BLaER1 treated with 17β-estradiol and CSF1 and Interleukin-3, amounts not matched to agents 10 nM and 100 nM (cell line): Measurements from ENCODE around the gene MARVELD2.
"Not testable (repeated sequence)": the region's sequence is repeated elsewhere in the genome, so short reads cannot be mapped to it uniquely, and the experiment has no call there.

ENCODE experiments used
- H3K27ac ChIP-seq, 11 experiments: shearing (Covaris generic); formaldehyde crosslinking; 2 replicates each; pipeline ENCODE4 v1.8.1; 2022
- H3K27me3 ChIP-seq, 11 experiments: shearing (Covaris generic); formaldehyde crosslinking; 2 replicates each; pipeline ENCODE4 v1.8.1; 2022
- H3K36me3 ChIP-seq, 11 experiments: shearing (Covaris generic); formaldehyde crosslinking; 2 replicates each; pipeline ENCODE4 v1.8.1; 2022
- H3K4me1 ChIP-seq, 10 experiments: shearing (Covaris generic); formaldehyde crosslinking; 2 replicates each; pipeline ENCODE4 v1.8.1; 2022
- H3K4me2 ChIP-seq, 11 experiments: shearing (Covaris generic); formaldehyde crosslinking; 2 replicates each; pipeline ENCODE4 v1.8.1; 2022
- H3K4me3 ChIP-seq, 10 experiments: shearing (Covaris generic); formaldehyde crosslinking; 2 replicates each; pipeline ENCODE4 v1.8.1; 2022
- H3K9ac ChIP-seq, 11 experiments: shearing (Covaris generic); formaldehyde crosslinking; 2 replicates each; pipeline ENCODE4 v1.8.1; 2022
- H3K9me3 ChIP-seq, 11 experiments: shearing (Covaris generic); formaldehyde crosslinking; replicated peaks in 1 of 11; 2 replicates each; pipeline ENCODE4 v1.8.1; 2022
- H4K20me1 ChIP-seq, 11 experiments: shearing (Covaris generic); formaldehyde crosslinking; 2 replicates each; pipeline ENCODE4 v1.8.1; 2022
- Cebpa-rat ChIP-seq, 11 experiments: shearing (Covaris generic); IDR thresholded peaks; 2 replicates each; pipeline ENCODE4 v1.8.1; 2022

MARVELD2 gene, protein sequence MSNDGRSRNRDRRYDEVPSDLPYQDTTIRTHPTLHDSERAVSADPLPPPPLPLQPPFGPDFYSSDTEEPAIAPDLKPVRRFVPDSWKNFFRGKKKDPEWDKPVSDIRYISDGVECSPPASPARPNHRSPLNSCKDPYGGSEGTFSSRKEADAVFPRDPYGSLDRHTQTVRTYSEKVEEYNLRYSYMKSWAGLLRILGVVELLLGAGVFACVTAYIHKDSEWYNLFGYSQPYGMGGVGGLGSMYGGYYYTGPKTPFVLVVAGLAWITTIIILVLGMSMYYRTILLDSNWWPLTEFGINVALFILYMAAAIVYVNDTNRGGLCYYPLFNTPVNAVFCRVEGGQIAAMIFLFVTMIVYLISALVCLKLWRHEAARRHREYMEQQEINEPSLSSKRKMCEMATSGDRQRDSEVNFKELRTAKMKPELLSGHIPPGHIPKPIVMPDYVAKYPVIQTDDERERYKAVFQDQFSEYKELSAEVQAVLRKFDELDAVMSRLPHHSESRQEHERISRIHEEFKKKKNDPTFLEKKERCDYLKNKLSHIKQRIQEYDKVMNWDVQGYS

DNA sequence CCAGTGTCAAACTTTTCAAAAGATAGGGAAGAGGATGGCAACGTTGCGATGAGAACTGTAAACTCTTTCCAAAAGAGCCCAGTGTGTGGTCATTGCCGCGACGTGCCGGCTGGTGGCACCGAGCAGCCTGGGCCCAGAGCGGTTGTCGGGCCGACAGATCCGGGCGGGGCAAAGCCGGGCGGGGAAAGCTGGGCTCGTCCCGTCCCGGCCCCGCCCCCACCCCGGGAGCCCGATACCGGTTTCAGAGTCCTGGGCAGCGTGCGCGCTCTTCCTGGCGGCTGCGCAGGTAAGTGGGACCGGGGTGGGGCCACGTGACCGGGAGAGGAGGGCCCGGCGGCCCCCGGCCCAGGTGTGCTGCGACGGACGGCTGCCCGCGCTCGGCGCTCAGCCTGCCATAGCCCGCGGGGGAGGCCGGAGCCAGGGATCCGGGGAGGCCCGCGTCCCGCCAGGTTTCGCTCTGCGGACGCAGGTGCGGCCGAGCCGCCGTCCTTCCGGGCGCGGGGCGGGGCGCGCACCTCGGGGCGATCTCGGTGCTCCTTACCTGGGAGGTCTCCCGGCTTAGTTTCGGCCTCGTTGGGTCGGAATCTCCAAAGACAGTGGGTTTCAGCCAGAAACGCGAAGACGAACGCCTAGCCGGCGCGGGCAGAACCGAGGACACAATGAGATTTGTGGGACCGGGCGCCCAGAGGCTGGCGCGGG, at the start of gene MARVELD2:
Gene MARVELD2, plus strand, starts transcription at position 232 of the 699 bp plus-strand sequence. CDS start 4,270 bp downstream, outside the sequence.
- no peaks in the 10 kb centered on the region for H3K4me1 ChIP-seq
- TF ChIP-seq Cebpa-rat (IDR thresholded peaks at IDR 0.05), result no peak

DNA sequence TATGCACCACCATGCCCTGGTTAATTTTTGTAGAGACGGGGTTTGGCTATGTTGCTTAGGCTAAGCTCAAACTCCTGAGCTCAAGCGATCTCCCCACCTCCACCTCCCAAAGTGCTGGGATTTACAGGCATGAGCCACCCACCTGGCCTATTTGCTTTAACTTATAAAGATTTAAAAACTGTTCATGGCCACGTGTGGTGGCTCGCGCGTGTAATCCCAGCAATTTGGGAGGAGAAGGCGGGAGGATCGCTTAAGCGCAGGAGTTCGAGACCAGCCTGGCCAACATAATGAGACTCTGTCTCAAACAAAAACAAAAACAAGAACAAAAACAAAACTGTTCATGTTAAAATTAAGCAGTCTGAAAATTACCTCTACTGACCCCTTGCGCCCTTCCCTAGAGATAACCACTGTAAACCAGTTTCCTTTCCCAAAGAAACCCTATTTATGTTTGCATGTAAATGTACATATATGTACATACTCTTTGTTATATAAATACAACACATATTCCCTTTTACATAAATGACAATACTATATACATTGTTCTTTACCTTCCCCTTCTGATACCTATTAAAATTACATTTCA, 47.1 kb upstream of the MARVELD2 start:
- H4K20me1 ChIP-seq, result peaks cover 25 to 58% (median 51%) of the 10 kb centered on the region in 11 experiments; a peak in 19 of 22 replicates
- H3K9ac ChIP-seq, result peak overlapping the region; percentile 96 to 99 (median 98)
- H3K27me3 ChIP-seq, result no peaks in the 10 kb centered on the region
- peak overlapping the region; percentile 69 to 97 (median 82) for H3K4me3 ChIP-seq
- peaks cover 22 to 49% (median 39%) of the 10 kb centered on the region in 10 experiments for H3K4me1 ChIP-seq
- peaks cover 42 to 56% (median 49%) of the 10 kb centered on the region in 11 experiments for H3K36me3 ChIP-seq
- TF ChIP-seq Cebpa-rat (IDR thresholded peaks at IDR 0.05), result no peak
- H3K9me3 ChIP-seq, result no peaks in the 10 kb centered on the region
- peak overlapping the region in 9 of 11 experiments; percentile 21 to 100 (median 99); a peak in 15 of 22 replicates for H3K27ac ChIP-seq
- H3K4me2 ChIP-seq, result peak overlapping the region; percentile 80 to 97 (median 89)

More for the DNA sequence above, at the start of gene MARVELD2:
- peaks cover 58 to 78% (median 70%) of the 10 kb centered on the region in 11 experiments for H3K36me3 ChIP-seq
- H4K20me1 ChIP-seq, result no peaks in the 10 kb centered on the region
- H3K9ac ChIP-seq, result no peak within 1 kb of the TSS
- H3K4me3 ChIP-seq, result no peak within 1 kb of the TSS
- H3K9me3 ChIP-seq, result peaks cover 0 to 12% (median 0%) of the 10 kb centered on the region in 11 experiments; a peak in 7 of 22 replicates
- H3K27ac ChIP-seq, result no peak within 1 kb of the TSS
- no peak within 1 kb of the TSS for H3K4me2 ChIP-seq
- H3K27me3 ChIP-seq, result no peaks in the 10 kb centered on the region

DNA sequence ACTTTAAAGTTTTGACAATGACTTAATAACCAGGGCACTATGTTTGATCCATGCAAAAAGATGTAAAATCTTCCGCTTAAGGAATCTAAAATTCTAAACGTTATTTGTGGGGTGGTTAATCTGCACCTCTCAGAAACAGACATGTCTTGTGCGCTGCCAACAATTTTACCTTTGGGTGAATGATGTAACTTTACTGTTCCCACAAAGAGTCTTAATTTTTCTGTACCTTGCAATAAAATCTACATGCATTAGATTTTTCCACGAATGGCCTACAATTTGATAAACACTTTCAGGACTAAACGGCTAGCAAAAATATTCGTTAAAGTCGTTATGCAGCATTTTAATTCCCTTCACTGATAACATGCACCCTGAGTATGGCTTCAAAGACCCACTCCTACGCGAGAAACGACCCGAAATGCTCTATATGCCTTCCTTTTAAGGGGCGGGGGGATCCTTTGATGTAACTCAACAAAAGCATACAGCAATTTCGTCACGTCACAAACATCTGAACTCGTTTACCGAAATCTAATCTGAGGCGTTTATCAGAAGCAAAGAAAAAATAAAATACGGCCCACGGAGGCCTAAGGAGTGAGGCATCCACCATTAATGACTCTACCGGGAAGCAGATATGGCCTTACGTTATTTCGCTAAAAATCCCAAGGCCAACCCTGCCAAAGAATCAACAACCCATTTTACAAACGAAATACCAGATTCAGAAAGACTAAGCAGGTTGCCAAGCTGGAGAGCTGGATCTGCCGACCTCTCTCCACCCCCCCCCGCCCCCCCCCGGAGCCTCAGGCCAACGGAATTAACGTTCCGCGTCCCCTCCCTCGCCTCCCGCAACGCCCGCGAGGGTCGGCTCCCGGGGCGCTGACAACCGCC, 46.2 kb upstream of the MARVELD2 start:
- peak overlapping the region; percentile 69 to 97 (median 82) for H3K4me3 ChIP-seq
- no peak for TF ChIP-seq Cebpa-rat (IDR thresholded peaks at IDR 0.05)

DNA sequence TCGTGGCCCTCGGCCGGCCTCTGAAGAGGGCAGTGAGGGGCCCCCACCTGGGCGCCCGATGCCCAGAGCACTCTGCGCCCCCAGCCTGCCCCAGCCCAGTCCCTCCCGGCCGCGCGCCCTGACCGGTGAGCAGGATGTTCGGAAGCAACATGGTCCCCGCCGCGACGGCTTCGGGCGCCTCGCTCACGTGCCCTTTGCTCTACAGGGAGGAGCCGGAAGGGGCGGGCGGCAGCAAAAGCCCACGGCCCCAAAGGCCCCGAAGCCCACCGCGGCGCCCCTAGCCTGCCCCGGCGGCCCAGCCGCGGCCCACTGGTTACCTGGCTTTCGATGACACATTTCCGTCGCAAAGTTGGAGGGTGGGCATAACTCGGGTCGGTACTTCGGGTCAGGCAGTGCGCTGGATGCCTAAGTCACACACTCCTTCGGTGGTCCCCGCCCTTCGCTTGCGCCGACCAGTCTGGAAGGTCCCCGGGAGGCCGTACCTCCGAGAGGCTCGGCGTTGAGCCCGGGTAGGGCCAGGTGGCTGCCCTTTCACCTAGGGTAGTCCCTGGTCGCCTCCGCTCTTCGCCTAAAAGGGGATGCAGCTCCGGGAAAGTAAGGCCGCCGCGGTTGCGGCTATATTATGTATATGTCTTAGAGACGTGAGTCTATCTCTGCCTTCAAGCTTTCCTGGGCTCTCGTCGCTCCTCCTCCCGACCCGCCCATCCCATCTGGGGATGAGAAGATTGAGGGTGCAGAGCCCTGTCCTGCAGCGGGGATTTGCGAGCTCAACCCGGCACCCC, 45.4 kb upstream of the MARVELD2 start, which contains the start of the genes AK6, RAD17 and TAF9:
Gene AK6, minus strand, starts transcription at position 181 of the 782 bp plus-strand sequence. Its CDS starts 30 bp downstream, at position 151.
Gene RAD17, plus strand, starts transcription at position 479 of the 782 bp plus-strand sequence. CDS start 2,391 bp downstream, outside the sequence.
Gene TAF9, minus strand, starts transcription at position 181 of the 782 bp plus-strand sequence. CDS start 3,783 bp downstream, outside the sequence.
- Histone ChIP-seq H3K4me1 (peaks cover 22 to 49% (median 39%) of the 10 kb centered on the region in 10 experiments), H3K27ac (peak within 1 kb of the TSS; percentile 97 to 100 (median 99)), H3K27me3 (no peaks in the 10 kb centered on the region), H3K36me3 (peaks cover 28 to 53% (median 39%) of the 10 kb centered on the region in 11 experiments), H3K9me3 (no peaks in the 10 kb centered on the region), H4K20me1 (peaks cover 18 to 42% (median 35%) of the 10 kb centered on the region in 11 experiments; a peak in 19 of 22 replicates), H3K4me2 (peak within 1 kb of the TSS; percentile 80 to 98 (median 92)), H3K4me3 (peak within 1 kb of the TSS; percentile 69 to 97 (median 82)), H3K9ac (peak within 1 kb of the TSS; percentile 96 to 99 (median 98))
- TF ChIP-seq Cebpa-rat (IDR thresholded peaks at IDR 0.05), result no peak

More for the DNA sequence above, 46.2 kb upstream of the MARVELD2 start:
- Histone ChIP-seq H3K4me1 (peaks cover 22 to 49% (median 39%) of the 10 kb centered on the region in 10 experiments), H3K4me2 (peak overlapping the region; percentile 80 to 97 (median 89)), H3K9me3 (no peaks in the 10 kb centered on the region), H3K9ac (peak overlapping the region; percentile 96 to 99 (median 98)), H4K20me1 (peaks cover 20 to 49% (median 43%) of the 10 kb centered on the region in 11 experiments; a peak in 19 of 22 replicates), H3K36me3 (peaks cover 33 to 53% (median 40%) of the 10 kb centered on the region in 11 experiments), H3K27ac (peak overlapping the region; percentile 97 to 100 (median 99)), H3K27me3 (no peaks in the 10 kb centered on the region)

DNA sequence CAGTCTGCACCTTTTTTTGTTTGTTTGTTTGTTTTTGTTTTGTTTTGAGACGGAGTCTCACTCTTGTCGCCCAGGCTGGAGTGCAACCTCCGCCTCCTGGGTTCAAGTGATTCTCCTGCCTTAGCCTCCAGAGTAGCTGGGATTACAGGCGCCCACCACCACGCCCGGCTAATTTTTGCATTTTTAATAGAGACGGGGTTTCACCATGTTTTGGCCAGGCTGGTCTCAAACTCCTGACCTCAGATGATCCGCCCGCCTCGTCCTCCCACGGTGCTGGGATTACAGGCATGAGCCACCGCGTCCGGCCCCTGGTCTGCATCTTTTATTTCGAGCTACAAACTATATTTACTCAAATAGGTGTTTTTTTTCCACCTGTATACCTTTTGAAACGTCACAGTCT, 44.6 kb upstream of the MARVELD2 start:
- H3K4me2 ChIP-seq, result peak overlapping the region; percentile 80 to 98 (median 89)
- H3K9me3 ChIP-seq, H3K27me3 ChIP-seq: not testable (repeated sequence)
- peak overlapping the region in 10 of 11 experiments; percentile 97 to 100 (median 99); a peak in 16 of 22 replicates for H3K27ac ChIP-seq
- peaks cover 28 to 53% (median 39%) of the 10 kb centered on the region in 11 experiments for H3K36me3 ChIP-seq
- H3K9ac ChIP-seq, result peak overlapping the region; percentile 96 to 99 (median 98)
- H3K4me3 ChIP-seq, result peak overlapping the region; percentile 69 to 97 (median 82)
- peaks cover 13 to 34% (median 27%) of the 10 kb centered on the region in 11 experiments; a peak in 19 of 22 replicates for H4K20me1 ChIP-seq
- H3K4me1 ChIP-seq, result peaks cover 22 to 49% (median 38%) of the 10 kb centered on the region in 10 experiments

DNA sequence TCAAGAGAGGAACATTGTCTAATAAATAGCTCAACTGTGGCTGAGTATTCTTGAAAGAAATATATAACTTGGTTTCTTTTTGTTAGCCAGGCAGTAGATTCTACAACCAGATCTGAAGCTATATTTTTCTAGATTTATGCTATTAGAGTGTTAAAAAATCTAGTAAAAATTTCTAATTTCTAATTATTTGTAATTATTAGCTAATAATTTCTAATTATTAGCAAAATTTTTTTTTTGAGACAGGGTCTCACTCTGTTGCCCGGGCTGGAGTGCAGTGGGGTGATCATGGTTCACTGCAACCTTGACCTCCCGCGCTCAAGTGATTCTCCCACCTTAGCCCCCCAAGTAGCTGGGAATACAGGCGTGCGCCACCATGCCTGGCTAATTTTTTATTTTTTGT, 42.5 kb upstream of the MARVELD2 start:
- peak overlapping the region in 2 of 11 experiments; percentile 32 to 55; a peak in 2 of 22 replicates for H3K9ac ChIP-seq
- no peak for TF ChIP-seq Cebpa-rat (IDR thresholded peaks at IDR 0.05)
- H3K9me3 ChIP-seq, result no peaks in the 10 kb centered on the region
- H3K4me1 ChIP-seq, result peaks cover 13 to 36% (median 32%) of the 10 kb centered on the region in 10 experiments
- no peak overlapping the region for H3K4me3 ChIP-seq
- no peak overlapping the region for H3K27ac ChIP-seq
- H3K4me2 ChIP-seq, result peak overlapping the region in 3 of 11 experiments; percentile 53 to 87 (median 85); a peak in 3 of 22 replicates
- H3K36me3 ChIP-seq, result peaks cover 25 to 50% (median 37%) of the 10 kb centered on the region in 11 experiments; a peak in 21 of 22 replicates
- peaks cover 0 to 14% (median 6%) of the 10 kb centered on the region in 11 experiments; a peak in 17 of 22 replicates for H4K20me1 ChIP-seq
- H3K27me3 ChIP-seq, result no peaks in the 10 kb centered on the region
